GM12878 (cell line): Measurements from ENCODE around the gene QSOX2. TPM values are rescaled to one million over a fixed set of nuclear protein-coding genes. Genes with fewer than 3 reads are reported as not detected.

Experiments
- ATAC-seq: fragments of 200-7000 bp; cut with Tn5 transposase; 3 replicates; pipeline ENCODE4 v1.9.1; 2020; ENCODE audit warnings: mild to moderate bottlenecking, moderate library complexity
- BruUV-seq: library from RNA; stranded (reverse); fragments of 400-500 nt; replicated peaks from 2 replicates; lab custom pipeline; 2021; lab: Mats Ljungman, UMichigan
- CTCF ChIA-PET: fragments of 300-600 bp; sonication (Branson Sonifier 250); formaldehyde crosslinking; extraction: SDS; loops from one replicate; lab custom pipeline; 2021; ENCODE audit warnings: inconsistent platforms; lab: Yijun Ruan, JAX
- POLR2A ChIA-PET: fragments of 350-600 bp; formaldehyde crosslinking; extraction: SDS; loops from one replicate; lab custom pipeline; 2021; ENCODE audit warnings: inconsistent platforms; lab: Charles Lee
- RAD21 ChIA-PET: fragments of 300-600 bp; sonication (Branson Sonifier 250); formaldehyde crosslinking; loops from one replicate; lab custom pipeline; 2023; ENCODE audit warnings: antibody characterized with exemption; ENCODE audit not compliant: unreplicated experiment; lab: Charles Lee
- SMC1A ChIA-PET: fragments of 300-600 bp; sonication (Branson Sonifier 250); formaldehyde crosslinking; loops from one replicate; lab custom pipeline; 2023; ENCODE audit not compliant: unreplicated experiment, uncharacterized antibody; lab: Charles Lee
- DNase-seq: peaks from one replicate; pipeline ENCODE4 v3.0.0-alpha.2; 2011; ENCODE audit warnings: low read depth, low spot score
- FAIRE-seq: peaks from 3 replicates; lab custom pipeline; 2011; peaks lifted over from hg19 to GRCh38; lab: Jason Lieb, UNC
- H2AFZ ChIP-seq: 2 replicates; pipeline ENCODE4 v1.6.0; 2011; ENCODE audit warnings: low read depth, low read length, control low read depth; ENCODE audit not compliant: control insufficient read depth
- H3K27ac ChIP-seq: 2 replicates; pipeline ENCODE4 v1.5.1; 2011; ENCODE audit warnings: control low read depth; ENCODE audit not compliant: control insufficient read depth, insufficient read depth
- H3K27me3 ChIP-seq, 2 experiments: replicated peaks in 1 of 2; 2 replicates each; pipeline versions ENCODE4 v1.6.0 to v1.6.1; 2011; ENCODE audit warnings: low read length in 1 of 2; ENCODE audit not compliant: control insufficient read depth in 2 of 2, insufficient read depth in 2 of 2
- H3K36me3 ChIP-seq, 2 experiments: 2 replicates each; pipeline ENCODE4 v1.5.1; 2011; ENCODE audit warnings: low read length in 1 of 2; ENCODE audit not compliant: control insufficient read depth in 2 of 2, insufficient read depth in 2 of 2
- H3K4me1 ChIP-seq: 2 replicates; pipeline ENCODE4 v1.6.1; 2011; ENCODE audit warnings: mild to moderate bottlenecking, low read length, moderate library complexity, mixed read lengths; ENCODE audit not compliant: control insufficient read depth, insufficient read depth
- H3K4me2 ChIP-seq: 2 replicates; pipeline ENCODE4 v1.6.0; 2011; ENCODE audit warnings: control low read depth; ENCODE audit not compliant: control insufficient read depth, insufficient read depth
- H3K4me3 ChIP-seq: fragments of 200-600 bp; sonication (generic); 2 replicates; pipeline ENCODE4 v1.5.1; 2016
- H3K79me2 ChIP-seq: 2 replicates; pipeline ENCODE4 v1.6.0; 2011; ENCODE audit warnings: low read length; ENCODE audit not compliant: control insufficient read depth, insufficient read depth
- H3K9ac ChIP-seq: 2 replicates; pipeline ENCODE4 v1.8.0; 2011; ENCODE audit warnings: low read length, control low read depth, mixed read lengths; ENCODE audit not compliant: control insufficient read depth, insufficient read depth
- H3K9me3 ChIP-seq: replicated peaks from 3 replicates; pipeline ENCODE4 v1.5.1; 2011; ENCODE audit warnings: mild to moderate bottlenecking, low read length; ENCODE audit not compliant: control insufficient read depth, insufficient read depth
- H4K20me1 ChIP-seq: 2 replicates; pipeline ENCODE4 v1.6.0; 2011; ENCODE audit not compliant: control insufficient read depth, insufficient read depth
- FOS ChIP-seq: IDR thresholded peaks from 3 replicates; pipeline ENCODE4 v1.6.1; 2011; ENCODE audit warnings: borderline replicate concordance; ENCODE audit not compliant: insufficient read length; ENCODE audit errors: extremely low read depth
- FOXK2 ChIP-seq: fragments of 450-650 bp; IDR thresholded peaks from 2 replicates; pipeline ENCODE4 v1.6.1; 2017; ENCODE audit warnings: mild to moderate bottlenecking, moderate library complexity
- FOXM1 ChIP-seq: IDR thresholded peaks from 2 replicates; pipeline ENCODE4 v1.6.1; 2012; ENCODE audit warnings: low read depth, mild to moderate bottlenecking, inconsistent platforms, low read length, moderate library complexity
- HDGF ChIP-seq: fragments of 450-650 bp; IDR thresholded peaks from 2 replicates; pipeline ENCODE4 v1.6.1; 2016; ENCODE audit warnings: antibody characterized with exemption
- NBN ChIP-seq: fragments of 450-650 bp; IDR thresholded peaks from 2 replicates; pipeline ENCODE4 v1.6.1; 2016
- PAX8 ChIP-seq: fragments of 450-650 bp; IDR thresholded peaks from 2 replicates; pipeline ENCODE4 v1.6.1; 2017; ENCODE audit warnings: mild to moderate bottlenecking, moderate library complexity
- POU2F2 ChIP-seq: IDR thresholded peaks from 3 replicates; pipeline ENCODE4 v1.6.1; 2011; ENCODE audit warnings: low read depth, mild to moderate bottlenecking, low read length, borderline replicate concordance
- RCOR1 ChIP-seq: conservative IDR thresholded peaks from 2 replicates; pipeline ENCODE4 v1.6.1; 2012; ENCODE audit warnings: low read depth, low read length, improper control_type of control experiment
- SPI1 ChIP-seq: IDR thresholded peaks from 2 replicates; pipeline ENCODE4 v1.6.1; 2011; ENCODE audit warnings: low read depth, mild to moderate bottlenecking, low read length, moderate library complexity, borderline replicate concordance; ENCODE audit not compliant: insufficient read depth
- STAT1 ChIP-seq: fragments of 450-650 bp; conservative IDR thresholded peaks from 2 replicates; pipeline ENCODE4 v1.6.1; 2014; ENCODE audit warnings: antibody characterized with exemption, mild to moderate bottlenecking
- TARDBP ChIP-seq: IDR thresholded peaks from 2 replicates; pipeline ENCODE4 v1.6.1; 2016; ENCODE audit warnings: borderline replicate concordance
- TCF7 ChIP-seq: IDR thresholded peaks from 2 replicates; pipeline ENCODE4 v1.6.1; 2014; ENCODE audit warnings: antibody characterized with exemption, borderline replicate concordance
- ZNF217 ChIP-seq: fragments of 450-650 bp; IDR thresholded peaks from 2 replicates; pipeline ENCODE4 v1.6.1; 2017; ENCODE audit warnings: antibody characterized with exemption, mild to moderate bottlenecking
- ZSCAN29 ChIP-seq: fragments of 450-650 bp; IDR thresholded peaks from 2 replicates; pipeline ENCODE4 v1.6.1; 2017; ENCODE audit warnings: mild to moderate bottlenecking, moderate library complexity
- WGBS: methylation state at CpG from one replicate; pipeline ENCODE4 v1.1.6; 2016; ENCODE audit warnings: low lambda C conversion rate; ENCODE audit not compliant: insufficient replicate concordance, insufficient coverage; ENCODE audit errors: missing lambda C conversion rate; 5-methylcytosine and 5-hydroxymethylcytosine counted together
- in situ Hi-C: fragments of 300-500 bp; cut with MboI; formaldehyde crosslinking; loops from 9 replicates; pipeline ENCODE4 v1.14.3; 2018; ENCODE audit warnings: mixed read lengths
- intact Hi-C: fragments of 100-400 bp; cut with micrococcal nuclease; formaldehyde crosslinking; loops from one replicate; pipeline ENCODE4 v1.14.2; 2022; ENCODE audit not compliant: unreplicated experiment
- polyA plus RNA-seq, 11 experiments: library from polyadenylated mRNA; depleted of rRNA in 4 of 11; unstranded in 6 of 11; stranded (reverse) in 5 of 11; fragments of >200 nt; fragmentation: Nextera tagmentation in 4 of 11; fragmentation: Illumina TruSeq in 1 of 11; extraction: Ambion mirVana in 4 of 11; extraction: Trizol in 1 of 11; gene quantifications; 1 replicate in 1 of 11; 2 replicates in 10 of 11; pipeline versions ENCODE4 v1.2.1 to v1.2.3, GENCODE V29; 2011 to 2016; ENCODE audit warnings: inconsistent platforms in 2 of 11, missing spikeins in 2 of 11, low read depth in 1 of 11
- total RNA-seq, 4 experiments: library from RNA; depleted of rRNA in 3 of 4; stranded (reverse); fragments of >200 nt in 3 of 4; fragmentation: Illumina TruSeq in 1 of 4; extraction: Trizol in 1 of 4; gene quantifications; 2 replicates each; pipeline versions ENCODE4 v1.2.1 to v1.2.3, GENCODE V29; 2013 to 2021
- TF ChIP-seq, protein P1 (sequence below): IDR thresholded peaks from 2 replicates; pipeline ENCODE4 v1.6.1; 2011; ENCODE audit warnings: low read depth, low read length, improper control_type of control experiment, borderline replicate concordance
- TF ChIP-seq, protein P2 (sequence below): fragments of 150-350 bp; IDR thresholded peaks from 2 replicates; pipeline ENCODE4 v1.6.1; 2014; ENCODE audit warnings: mild to moderate bottlenecking, low read depth, low read length
- TF ChIP-seq, protein P3 (sequence below): IDR thresholded peaks from 2 replicates; pipeline ENCODE4 v1.6.1; 2012; ENCODE audit warnings: low read length, inconsistent platforms
- TF ChIP-seq, protein P4 (sequence below): IDR thresholded peaks from 2 replicates; pipeline ENCODE4 v1.6.1; 2011; ENCODE audit warnings: borderline replicate concordance, low read depth, mild to moderate bottlenecking, moderate library complexity, low read length; ENCODE audit not compliant: insufficient read depth, poor library complexity, severe bottlenecking

Gene QSOX2
- total and polyA plus RNA-seq, 10 of the 15 experiments (the other 5 are each of a cell fraction or from before 2014, with no cell fraction given) = 0.34 to 16.1 (median 8.2) TPM

DNA sequence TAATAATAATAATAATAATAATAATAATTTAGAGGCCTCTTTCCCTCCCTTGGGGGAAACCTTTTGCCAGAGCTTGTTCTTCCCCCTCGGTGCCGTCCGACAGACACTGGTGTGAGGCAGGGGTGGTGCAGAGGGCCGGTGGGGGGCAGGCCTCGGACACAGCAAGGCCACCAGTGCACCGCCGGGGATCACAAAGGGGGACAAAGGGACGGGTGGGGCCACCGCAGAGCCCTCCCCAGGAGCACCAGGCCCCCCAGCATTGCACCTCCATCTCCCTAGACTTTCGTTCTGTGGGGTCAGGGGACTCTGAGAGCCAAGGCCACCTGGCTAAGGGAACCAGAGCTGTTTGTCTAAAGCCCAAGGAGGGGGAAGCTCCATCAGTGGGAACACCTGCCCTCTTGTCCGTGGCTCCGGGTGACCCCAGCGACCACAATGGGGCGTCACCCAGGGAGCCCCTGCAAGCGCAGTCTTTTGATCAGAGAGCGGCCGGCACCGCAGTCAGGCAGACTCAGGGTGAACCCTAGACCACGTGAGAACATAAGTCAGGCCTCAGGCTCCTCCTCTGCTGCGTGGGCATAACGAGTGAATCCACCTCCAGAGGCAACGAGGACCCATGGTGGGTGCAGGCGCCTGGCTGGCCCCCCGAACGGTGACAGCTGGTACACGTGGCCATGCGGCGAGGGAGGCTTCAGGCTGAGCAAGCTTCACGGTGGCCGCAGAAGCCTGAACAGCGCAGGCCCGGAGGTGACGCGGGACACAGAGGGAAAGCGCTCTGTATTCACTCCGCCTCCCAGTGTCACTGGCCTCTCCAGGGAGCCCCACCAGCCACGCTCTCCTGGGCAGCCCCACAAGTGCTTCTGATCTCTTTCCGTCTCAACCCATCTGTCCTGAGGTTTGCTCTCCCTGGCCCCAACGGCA lies 12.0 kb upstream of the QSOX2 start:
- 36% methylated on average over 38 of the region's 39 CpGs for WGBS
- DNase-seq = no peak
- no peak overlapping the region for H2AFZ ChIP-seq

More for the DNA sequence above, 12.0 kb upstream of the QSOX2 start:
- BruUV-seq = no TSS peak
- no peaks in the 10 kb centered on the region for H3K36me3 ChIP-seq
- no peak for FAIRE-seq
- TF ChIP-seq FOXK2 (no peak), TARDBP (no peak), ZNF217 (no peak), POU2F2 (no peak), FOXM1 (no peak), STAT1 (no peak), RCOR1 (no peak), HDGF (no peak), SPI1 (no peak), PAX8 (no peak), ZSCAN29 (no peak), TCF7 (no peak), NBN (no peak), FOS (no peak)
- TF ChIP-seq, protein P1, sequence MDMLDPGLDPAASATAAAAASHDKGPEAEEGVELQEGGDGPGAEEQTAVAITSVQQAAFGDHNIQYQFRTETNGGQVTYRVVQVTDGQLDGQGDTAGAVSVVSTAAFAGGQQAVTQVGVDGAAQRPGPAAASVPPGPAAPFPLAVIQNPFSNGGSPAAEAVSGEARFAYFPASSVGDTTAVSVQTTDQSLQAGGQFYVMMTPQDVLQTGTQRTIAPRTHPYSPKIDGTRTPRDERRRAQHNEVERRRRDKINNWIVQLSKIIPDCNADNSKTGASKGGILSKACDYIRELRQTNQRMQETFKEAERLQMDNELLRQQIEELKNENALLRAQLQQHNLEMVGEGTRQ = no peak
- TF ChIP-seq, protein P2, sequence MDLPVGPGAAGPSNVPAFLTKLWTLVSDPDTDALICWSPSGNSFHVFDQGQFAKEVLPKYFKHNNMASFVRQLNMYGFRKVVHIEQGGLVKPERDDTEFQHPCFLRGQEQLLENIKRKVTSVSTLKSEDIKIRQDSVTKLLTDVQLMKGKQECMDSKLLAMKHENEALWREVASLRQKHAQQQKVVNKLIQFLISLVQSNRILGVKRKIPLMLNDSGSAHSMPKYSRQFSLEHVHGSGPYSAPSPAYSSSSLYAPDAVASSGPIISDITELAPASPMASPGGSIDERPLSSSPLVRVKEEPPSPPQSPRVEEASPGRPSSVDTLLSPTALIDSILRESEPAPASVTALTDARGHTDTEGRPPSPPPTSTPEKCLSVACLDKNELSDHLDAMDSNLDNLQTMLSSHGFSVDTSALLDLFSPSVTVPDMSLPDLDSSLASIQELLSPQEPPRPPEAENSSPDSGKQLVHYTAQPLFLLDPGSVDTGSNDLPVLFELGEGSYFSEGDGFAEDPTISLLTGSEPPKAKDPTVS = no peak
- TF ChIP-seq, protein P3, sequence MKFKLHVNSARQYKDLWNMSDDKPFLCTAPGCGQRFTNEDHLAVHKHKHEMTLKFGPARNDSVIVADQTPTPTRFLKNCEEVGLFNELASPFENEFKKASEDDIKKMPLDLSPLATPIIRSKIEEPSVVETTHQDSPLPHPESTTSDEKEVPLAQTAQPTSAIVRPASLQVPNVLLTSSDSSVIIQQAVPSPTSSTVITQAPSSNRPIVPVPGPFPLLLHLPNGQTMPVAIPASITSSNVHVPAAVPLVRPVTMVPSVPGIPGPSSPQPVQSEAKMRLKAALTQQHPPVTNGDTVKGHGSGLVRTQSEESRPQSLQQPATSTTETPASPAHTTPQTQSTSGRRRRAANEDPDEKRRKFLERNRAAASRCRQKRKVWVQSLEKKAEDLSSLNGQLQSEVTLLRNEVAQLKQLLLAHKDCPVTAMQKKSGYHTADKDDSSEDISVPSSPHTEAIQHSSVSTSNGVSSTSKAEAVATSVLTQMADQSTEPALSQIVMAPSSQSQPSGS = no peak
- TF ChIP-seq, protein P4, sequence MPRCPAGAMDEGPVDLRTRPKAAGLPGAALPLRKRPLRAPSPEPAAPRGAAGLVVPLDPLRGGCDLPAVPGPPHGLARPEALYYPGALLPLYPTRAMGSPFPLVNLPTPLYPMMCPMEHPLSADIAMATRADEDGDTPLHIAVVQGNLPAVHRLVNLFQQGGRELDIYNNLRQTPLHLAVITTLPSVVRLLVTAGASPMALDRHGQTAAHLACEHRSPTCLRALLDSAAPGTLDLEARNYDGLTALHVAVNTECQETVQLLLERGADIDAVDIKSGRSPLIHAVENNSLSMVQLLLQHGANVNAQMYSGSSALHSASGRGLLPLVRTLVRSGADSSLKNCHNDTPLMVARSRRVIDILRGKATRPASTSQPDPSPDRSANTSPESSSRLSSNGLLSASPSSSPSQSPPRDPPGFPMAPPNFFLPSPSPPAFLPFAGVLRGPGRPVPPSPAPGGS = no peak
- in situ Hi-C loops (no loop called here), intact Hi-C loops (no loop called here)
- H3K27ac ChIP-seq = no peak overlapping the region
- SMC1A ChIA-PET = no interaction called here
- RAD21 ChIA-PET = no interaction called here
- no peaks in the 10 kb centered on the region for H3K4me1 ChIP-seq
- H3K4me2 ChIP-seq = no peak overlapping the region
- no peak for ATAC-seq
- POLR2A ChIA-PET = no interaction called here
- CTCF ChIA-PET = no interaction called here
- no peak overlapping the region for H3K9ac ChIP-seq
- H3K79me2 ChIP-seq = no peaks in the 10 kb centered on the region
- no peaks in the 10 kb centered on the region for H3K9me3 ChIP-seq
- H4K20me1 ChIP-seq = no peaks in the 10 kb centered on the region
- no peaks in the 10 kb centered on the region; a peak in 2 of 4 replicates for H3K27me3 ChIP-seq
- H3K4me3 ChIP-seq = no peak overlapping the region
